ENCODE data around the gene FTO.

DNA sequence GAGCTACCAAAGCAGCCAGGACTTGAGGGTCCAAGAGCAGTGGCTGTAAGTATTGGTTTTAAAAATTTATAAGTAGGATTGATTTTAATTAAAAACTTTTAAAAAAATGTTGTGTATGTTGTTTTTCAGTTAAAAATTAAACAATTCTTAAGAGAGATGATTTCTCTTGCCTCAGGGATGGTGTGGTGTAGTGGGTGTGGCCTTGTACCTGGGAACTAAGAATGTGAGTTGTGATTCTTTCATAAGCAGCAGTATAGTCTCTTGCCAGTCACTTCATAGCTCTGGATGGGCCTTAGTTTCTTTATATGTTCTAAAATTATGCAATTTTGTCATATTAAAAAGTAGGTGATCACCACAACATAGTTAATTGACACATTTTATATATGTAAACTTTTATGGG is 99.5 kb downstream of the FTO start:
- TF ChIP-seq, protein P1, sequence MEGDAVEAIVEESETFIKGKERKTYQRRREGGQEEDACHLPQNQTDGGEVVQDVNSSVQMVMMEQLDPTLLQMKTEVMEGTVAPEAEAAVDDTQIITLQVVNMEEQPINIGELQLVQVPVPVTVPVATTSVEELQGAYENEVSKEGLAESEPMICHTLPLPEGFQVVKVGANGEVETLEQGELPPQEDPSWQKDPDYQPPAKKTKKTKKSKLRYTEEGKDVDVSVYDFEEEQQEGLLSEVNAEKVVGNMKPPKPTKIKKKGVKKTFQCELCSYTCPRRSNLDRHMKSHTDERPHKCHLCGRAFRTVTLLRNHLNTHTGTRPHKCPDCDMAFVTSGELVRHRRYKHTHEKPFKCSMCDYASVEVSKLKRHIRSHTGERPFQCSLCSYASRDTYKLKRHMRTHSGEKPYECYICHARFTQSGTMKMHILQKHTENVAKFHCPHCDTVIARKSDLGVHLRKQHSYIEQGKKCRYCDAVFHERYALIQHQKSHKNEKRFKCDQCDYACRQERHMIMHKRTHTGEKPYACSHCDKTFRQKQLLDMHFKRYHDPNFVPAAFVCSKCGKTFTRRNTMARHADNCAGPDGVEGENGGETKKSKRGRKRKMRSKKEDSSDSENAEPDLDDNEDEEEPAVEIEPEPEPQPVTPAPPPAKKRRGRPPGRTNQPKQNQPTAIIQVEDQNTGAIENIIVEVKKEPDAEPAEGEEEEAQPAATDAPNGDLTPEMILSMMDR (IDR thresholded peaks at IDR 0.05 in 4 of 5, conservative IDR thresholded peaks at IDR 0.05 in 1 of 5), result no peak
- TF ChIP-seq POLR2A (IDR thresholded peaks at IDR 0.05), result no peak

All from gastrocnemius medialis (tissue), 4 donors.